HG03139 (cell line): ENCODE data around the gene STAMBP.
"Not testable (repeated sequence)": the region's sequence is repeated elsewhere in the genome, so short reads cannot be mapped to it uniquely, and the experiment has no call there.

Experiments
- ATAC-seq: cut with Tn5 transposase; IDR thresholded peaks from one replicate; pipeline ENCODE4 v1.9.1; 2021; ENCODE audit not compliant: unreplicated experiment

STAMBP gene

DNA sequence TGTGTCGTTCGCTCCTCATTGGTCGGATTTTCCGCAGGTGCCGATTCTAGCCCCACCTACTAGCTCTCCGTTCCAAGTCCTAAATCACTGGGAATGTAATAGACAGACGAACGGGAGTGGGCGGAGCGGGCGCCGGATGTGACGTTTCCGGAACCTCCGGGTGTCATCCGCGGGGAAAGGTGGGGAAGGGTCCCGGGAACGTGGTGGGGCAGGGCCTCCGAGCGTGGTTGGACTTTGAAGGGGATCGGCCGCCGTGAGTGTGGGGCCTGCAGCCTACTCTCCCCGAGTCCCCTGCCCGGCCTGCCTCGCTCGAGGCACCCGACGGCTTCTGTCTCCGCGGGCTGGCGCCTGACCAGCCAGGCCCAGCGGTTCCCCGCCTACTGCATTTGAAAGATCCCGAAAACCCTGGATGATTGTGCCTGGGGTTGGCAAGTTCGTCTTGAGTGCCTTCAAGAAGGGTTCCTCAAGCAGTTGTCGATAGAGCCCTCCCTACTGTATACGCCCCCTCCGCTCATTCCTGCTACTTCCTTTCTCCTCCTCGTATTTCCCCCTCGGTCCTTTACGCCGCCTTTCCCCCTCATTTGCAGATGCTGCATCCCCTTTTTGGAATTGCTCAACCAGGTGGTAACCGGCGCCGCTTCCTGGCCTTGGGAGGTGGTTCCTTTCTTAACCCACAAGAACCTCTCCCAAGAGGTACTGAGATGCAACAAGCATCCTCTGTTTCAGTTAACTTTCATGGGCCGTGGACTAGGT is at the start of gene STAMBP:
Gene STAMBP, plus strand, starts transcription at position 144 of the 753 bp plus-strand sequence. CDS start 1,896 bp downstream, outside the sequence.
- ATAC-seq = peak; percentile 66

GRCh38 chr2:73779467-73780236 is 49.1 kb upstream of the STAMBP start, which contains the start of gene DUSP11:
TSS of gene DUSP11 (minus strand) at chr2:73780103. CDS start at chr2:73779974, 129 bp downstream.
- peak; percentile 98 for ATAC-seq

DNA sequence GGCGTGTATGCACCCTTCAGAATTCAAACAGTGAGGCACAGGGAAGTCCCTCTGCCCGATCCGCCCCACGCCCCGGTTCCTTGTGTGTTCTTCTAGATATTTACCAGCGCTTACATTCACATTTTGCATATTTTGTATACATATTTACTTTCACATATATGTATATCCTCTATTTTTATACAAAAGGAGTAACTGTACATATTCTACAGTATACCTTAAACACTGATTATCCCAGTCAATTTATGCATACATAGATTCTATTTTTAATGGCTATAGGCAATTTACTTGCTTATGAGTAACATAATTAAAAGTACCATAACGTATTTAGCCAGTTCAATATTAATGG is 48.6 kb upstream of the STAMBP start:
- no peak for ATAC-seq

GRCh38 chr2:73783402-73783801 is 45.4 kb upstream of the STAMBP start:
- not testable (repeated sequence) for ATAC-seq

GRCh38 chr2:73783883-73784282 is 44.9 kb upstream of the STAMBP start, which contains the start of gene C2orf78:
TSS of gene C2orf78 (plus strand) at chr2:73784183. CDS start at chr2:73784310, 127 bp downstream.
- ATAC-seq = not testable (repeated sequence)

GRCh38 chr2:73811878-73812277 is 16.9 kb upstream of the STAMBP start:
- no peak for ATAC-seq

GRCh38 chr2:73812635-73813034 is 16.1 kb upstream of the STAMBP start:
- no peak for ATAC-seq

DNA sequence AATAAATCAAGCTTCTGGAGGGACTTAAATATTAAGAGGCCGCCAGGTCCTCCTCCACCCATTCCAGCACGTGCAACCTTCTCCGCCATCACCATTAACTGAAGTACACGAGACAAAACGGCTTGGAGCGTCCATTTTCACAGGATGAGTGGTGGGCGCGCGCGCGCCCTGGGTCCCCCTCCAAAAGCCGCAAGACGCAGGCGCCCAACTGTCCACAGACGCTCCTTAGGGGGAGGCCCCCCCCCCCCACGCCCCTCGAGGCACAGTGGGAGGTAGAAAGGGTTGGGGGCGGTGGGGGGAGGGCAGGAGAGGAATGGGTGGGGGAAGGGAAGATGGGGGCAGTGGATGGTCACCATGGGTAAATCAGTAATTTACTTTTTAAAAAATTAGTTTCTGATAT is 10.5 kb upstream of the STAMBP start:
- ATAC-seq = no peak

DNA sequence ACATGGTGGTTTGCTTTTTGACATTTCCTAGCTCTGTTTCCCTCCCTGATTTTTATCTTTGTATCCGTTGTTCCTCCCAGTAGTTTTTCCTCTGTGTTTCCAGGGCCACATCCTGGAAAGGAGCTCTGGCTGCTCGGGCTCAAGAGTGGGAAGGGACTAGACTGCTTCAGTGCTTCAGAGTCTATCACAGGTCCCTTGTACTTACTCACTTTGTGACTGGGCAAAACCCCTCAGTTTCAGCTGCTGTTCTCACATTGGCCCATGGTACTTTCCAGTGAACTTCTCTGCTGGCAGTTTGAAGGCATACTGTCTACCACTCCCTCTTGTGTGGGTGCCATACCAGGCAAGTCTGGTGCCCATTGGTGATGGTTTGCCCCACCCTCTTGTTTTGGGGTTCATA is 7.5 kb upstream of the STAMBP start:
- peak; percentile 53 for ATAC-seq

DNA sequence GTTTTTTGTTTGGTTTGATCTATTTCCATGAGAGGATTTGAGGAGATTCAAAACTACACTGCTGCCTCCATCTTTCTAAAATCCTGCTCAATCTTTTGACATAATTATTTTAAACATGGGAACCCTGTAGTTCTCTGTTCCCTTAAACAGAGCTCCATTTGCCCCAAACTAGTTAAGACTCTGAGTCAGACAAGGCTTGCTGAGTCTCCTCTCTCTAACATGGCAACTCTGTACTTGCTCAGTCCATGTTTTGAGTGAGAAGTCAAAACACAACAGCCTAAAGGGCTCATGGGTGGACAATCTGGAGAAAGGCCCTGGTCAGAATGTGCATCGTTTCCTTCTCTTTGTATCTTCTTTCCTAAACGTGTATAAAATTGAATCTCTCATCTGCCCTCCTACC is 7.1 kb upstream of the STAMBP start:
- no peak for ATAC-seq

DNA sequence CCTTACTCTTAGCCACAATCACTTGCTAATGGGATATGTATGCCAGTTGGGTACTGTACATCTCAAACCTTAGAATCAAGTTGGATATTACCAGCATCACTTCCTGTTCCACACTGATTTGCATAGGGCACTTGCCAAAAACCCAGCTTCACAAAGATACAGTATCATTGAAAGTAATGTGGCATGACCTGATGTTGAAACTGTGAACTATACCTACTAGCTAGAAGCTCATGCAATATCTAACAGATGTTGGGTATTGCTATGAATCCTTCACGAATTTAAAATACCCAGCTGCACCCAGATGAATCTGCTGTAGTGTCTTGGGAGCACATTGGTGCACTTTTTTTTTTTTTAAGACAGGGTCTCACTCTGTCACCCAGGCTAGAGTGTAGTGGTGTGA is 6.5 kb upstream of the STAMBP start:
- no peak for ATAC-seq

DNA sequence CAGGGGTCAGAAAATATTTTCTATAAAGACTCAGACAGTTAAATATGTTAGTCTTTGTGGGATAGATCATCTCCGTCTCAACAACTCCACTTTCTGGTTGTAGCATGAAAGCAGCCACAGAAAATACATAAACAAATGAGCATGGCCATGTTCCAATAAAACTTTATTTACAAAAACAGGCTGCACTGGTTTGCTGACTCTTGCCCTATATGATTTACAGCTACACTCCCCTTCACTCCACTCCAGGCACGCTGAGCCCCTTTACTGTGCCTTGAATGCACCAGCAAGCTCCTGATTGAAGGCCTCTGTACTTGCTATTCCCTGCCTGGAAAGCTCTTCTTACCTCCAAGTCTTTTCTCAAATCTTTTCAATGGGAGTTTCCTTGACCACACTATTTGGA is 5.8 kb upstream of the STAMBP start:
- no peak for ATAC-seq

DNA sequence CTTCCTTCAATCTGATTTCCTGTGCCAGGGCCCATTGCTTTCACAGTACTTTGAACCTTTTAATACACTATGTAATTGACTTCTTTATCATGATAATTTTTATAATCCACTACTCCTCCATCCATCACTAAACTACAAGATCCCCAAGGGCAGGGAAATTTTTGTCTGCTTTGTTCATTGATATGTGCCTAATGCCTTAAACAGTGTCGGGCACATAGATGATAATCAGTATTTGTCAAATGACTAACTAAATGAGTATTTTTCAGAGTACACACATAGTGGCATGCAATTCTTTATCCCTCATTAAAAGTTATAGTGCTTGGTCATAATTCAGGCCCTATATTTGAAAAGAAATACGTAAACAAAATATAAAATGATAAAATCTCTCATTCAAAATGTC is 5.3 kb upstream of the STAMBP start:
- no peak for ATAC-seq

DNA sequence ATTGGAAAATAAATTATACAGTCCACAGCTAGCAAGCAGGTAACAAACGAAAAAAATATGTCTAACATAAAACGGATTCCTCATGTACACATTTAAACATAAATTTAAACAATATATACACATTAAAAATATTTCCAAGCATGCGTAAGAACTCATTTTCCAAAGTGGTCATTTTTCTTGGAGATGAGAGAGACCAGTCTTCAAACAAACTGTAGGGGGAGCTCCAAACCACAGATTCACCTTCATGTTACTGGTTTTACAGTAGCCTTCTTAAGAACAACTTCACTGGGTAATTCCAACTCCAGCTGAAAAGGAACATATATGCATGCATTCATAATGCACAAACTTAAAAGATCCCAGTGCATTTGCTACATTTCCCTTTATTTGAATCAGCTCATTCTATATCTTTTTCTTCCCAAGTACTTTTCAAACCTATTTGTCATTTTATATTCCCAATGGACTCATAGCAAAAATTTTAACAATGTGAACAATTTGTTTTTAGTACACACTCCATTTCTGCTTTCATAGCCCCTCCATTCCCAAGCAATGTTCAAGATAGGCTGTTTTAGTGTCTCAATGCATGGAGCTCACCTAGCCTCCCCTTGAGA is 4.7 kb upstream of the STAMBP start:
- ATAC-seq = no peak

DNA sequence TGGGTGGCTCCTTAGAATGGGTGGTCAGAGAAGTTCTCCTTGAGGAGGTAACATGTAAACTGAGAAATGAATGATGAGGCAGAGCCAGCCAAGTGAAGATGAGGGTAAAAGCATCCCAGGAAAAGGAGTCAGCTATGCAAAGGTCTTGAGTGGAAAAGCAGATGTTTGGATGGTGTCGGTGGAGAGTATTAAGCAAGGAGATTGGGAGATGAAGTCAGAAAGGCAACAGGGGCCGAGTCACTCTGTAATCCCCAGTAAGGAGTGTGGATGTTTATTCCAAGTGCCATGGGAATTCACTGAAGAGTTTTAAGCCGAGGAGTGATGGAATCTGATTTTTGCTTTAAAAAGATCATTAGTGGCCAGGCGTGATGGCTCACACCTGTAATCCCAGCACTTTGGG is 3.4 kb upstream of the STAMBP start:
- ATAC-seq = no peak

- ATAC-seq = no peak
These were observed 1.7 kb upstream of the STAMBP start for GRCh38 chr2:73827018-73827417.

GRCh38 chr2:73827660-73828388 is 937 bp upstream of the STAMBP start:
- ATAC-seq = no peak

- no peak for ATAC-seq
These were observed 358 bp upstream of the STAMBP start for GRCh38 chr2:73828389-73828817.

- ATAC-seq = no peak
These were observed 2.2 kb downstream of the STAMBP start for GRCh38 chr2:73830871-73831401.

DNA sequence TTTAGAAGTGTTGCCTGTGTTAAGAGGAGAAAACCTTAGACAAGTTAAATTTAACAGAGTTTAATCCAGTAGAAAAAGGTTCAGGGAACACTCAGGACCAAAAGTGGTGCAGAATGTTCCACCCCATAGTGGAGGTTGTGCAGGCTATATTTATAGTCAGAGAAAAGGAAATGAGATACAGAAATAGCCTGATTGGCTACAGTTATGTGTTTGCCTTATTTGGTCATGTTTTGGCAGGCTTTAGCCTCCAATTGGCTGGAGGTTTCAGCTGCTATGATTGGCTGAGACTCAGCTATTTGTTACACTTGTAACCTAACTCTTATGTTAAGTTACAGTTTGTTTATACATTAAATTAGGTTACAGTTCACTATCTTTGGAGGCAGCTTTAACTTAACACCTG is 4.2 kb downstream of the STAMBP start:
- ATAC-seq = no peak
